Panc1 (cell line): ENCODE measurements around the gene EIF6. TPM values are rescaled to one million over a fixed set of nuclear protein-coding genes. Genes with fewer than 3 reads are reported as not detected.

ENCODE experiments used
- ATAC-seq: fragments of 200-7000 bp; cut with Tn5 transposase; 2 replicates; pipeline ENCODE4 v1.9.1; 2020; ENCODE audit warnings: mild to moderate bottlenecking, moderate library complexity
- BruUV-seq: library from RNA; stranded (reverse); fragments of 400-500 nt; replicated peaks from 2 replicates; lab custom pipeline; 2021; lab: Mats Ljungman, UMichigan
- CTCF ChIA-PET: fragments of 300-600 bp; sonication (Branson Sonifier 250); formaldehyde crosslinking; loops from one replicate; lab custom pipeline; 2022; ENCODE audit warnings: antibody characterized with exemption; lab: Charles Lee
- POLR2A ChIA-PET: fragments of 300-600 bp; sonication (Branson Sonifier 250); formaldehyde crosslinking; loops from one replicate; lab custom pipeline; 2022; ENCODE audit warnings: antibody characterized with exemption; lab: Charles Lee
- DNase-seq: peaks from one replicate; pipeline ENCODE4 v3.0.0-alpha.2; 2010; ENCODE audit warnings: low read depth, low spot score
- H3K27ac ChIP-seq: 2 replicates; pipeline ENCODE4 v1.5.1; 2011; ENCODE audit warnings: mild to moderate bottlenecking, low read length, inconsistent platforms
- H3K27me3 ChIP-seq: fragments of 200-500 bp; sonication (Bioruptor generic); 2 replicates; pipeline ENCODE4 v1.6.0; 2014; ENCODE audit warnings: low read length, inconsistent platforms; ENCODE audit not compliant: control insufficient read depth, insufficient read depth
- H3K36me3 ChIP-seq: fragments of 200-500 bp; sonication (Bioruptor generic); 2 replicates; pipeline ENCODE4 v1.5.1; 2014; ENCODE audit warnings: inconsistent platforms, mild to moderate bottlenecking, low read length, moderate library complexity; ENCODE audit not compliant: control insufficient read depth, insufficient read depth
- H3K4me1 ChIP-seq: 2 replicates; pipeline ENCODE4 v1.5.1; 2011; ENCODE audit warnings: inconsistent platforms, mild to moderate bottlenecking, low read length, moderate library complexity; ENCODE audit not compliant: control insufficient read depth, insufficient read depth
- H3K4me3 ChIP-seq, 2 experiments: 2 replicates each; pipeline ENCODE4 v1.5.1; 2011 to 2012; ENCODE audit warnings: low read depth in 2 of 2, low read length in 2 of 2, mild to moderate bottlenecking in 2 of 2, inconsistent platforms in 1 of 2, moderate library complexity in 1 of 2
- H3K9me3 ChIP-seq: fragments of 200-500 bp; sonication (Bioruptor generic); 2 replicates; pipeline ENCODE4 v1.5.1; 2014; ENCODE audit warnings: low read depth, mild to moderate bottlenecking, inconsistent platforms, low read length, moderate library complexity; ENCODE audit not compliant: control insufficient read depth, insufficient read depth
- POLR2AphosphoS5 ChIP-seq: IDR thresholded peaks from 2 replicates; pipeline ENCODE4 v1.6.1; 2012; ENCODE audit warnings: mild to moderate bottlenecking, low read depth, low read length, moderate library complexity
- SIN3A ChIP-seq: IDR thresholded peaks from 2 replicates; pipeline ENCODE4 v1.6.1; 2012; ENCODE audit warnings: low read depth, mild to moderate bottlenecking, low read length, moderate library complexity, borderline replicate concordance; ENCODE audit not compliant: insufficient read depth
- TCF7L2 ChIP-seq: IDR thresholded peaks from 2 replicates; pipeline ENCODE4 v1.6.1; 2011; ENCODE audit warnings: mild to moderate bottlenecking, low read depth, low read length, inconsistent platforms
- in situ Hi-C: cut with HindIII; loops from 2 replicates; pipeline ENCODE4 v1.10.0; 2016; ENCODE audit warnings: low sequenced_read_pairs, low pct_unique_long_range_greater_than_20kb
- intact Hi-C: fragments of 100-400 bp; cut with micrococcal nuclease; formaldehyde crosslinking; loops from one replicate; pipeline ENCODE4 v1.10.0; 2022; ENCODE audit not compliant: unreplicated experiment
- total RNA-seq: library from RNA; stranded (reverse); gene quantifications from one replicate; pipeline ENCODE4 v1.2.1, GENCODE V29; 2021; ENCODE audit not compliant: unreplicated experiment
- TF ChIP-seq, protein P1 (sequence below): fragments of 450-650 bp; IDR thresholded peaks from 2 replicates; pipeline ENCODE4 v1.5.1; 2017; ENCODE audit warnings: mild to moderate bottlenecking
- TF ChIP-seq, protein P2 (sequence below), 2 experiments: IDR thresholded peaks; 2 replicates each; pipeline ENCODE4 v1.6.1; 2011 to 2012; ENCODE audit warnings: low read depth in 2 of 2, control low read depth in 1 of 2, low read length in 1 of 2, mild to moderate bottlenecking in 1 of 2, moderate library complexity in 1 of 2; ENCODE audit not compliant: insufficient read depth in 1 of 2

The EIF6 gene
- total RNA-seq, 1 experiment from 2014 or later = 258 TPM

DNA sequence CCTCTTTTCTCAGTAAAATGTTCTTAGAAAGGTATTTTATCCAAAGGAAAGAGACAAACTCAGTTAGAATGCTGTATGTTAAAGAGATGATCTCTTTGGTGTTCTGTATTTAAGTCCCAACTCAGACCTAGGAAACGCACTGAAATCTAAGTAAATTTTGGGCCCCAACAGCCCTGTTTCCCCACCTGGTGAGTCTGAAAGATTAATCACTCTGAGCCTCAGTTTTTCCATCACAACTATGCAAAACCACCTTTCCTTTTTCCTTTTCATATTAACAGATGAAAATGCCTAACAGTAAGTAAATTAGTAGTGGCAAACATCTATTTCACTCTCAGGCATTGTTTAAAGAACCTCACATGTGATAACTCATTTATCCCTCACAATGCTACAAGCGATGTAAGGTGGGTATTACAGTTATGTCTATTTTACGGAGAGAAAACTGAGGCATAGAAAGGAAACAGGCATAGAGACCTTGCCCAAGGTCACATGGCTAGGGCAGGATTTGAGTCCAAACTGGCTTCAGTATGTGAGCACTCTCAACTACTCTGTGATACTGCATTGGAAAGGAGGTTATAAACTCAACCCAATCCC lies 43.6 kb upstream of the EIF6 start:
- POLR2A ChIA-PET = no interaction called here
- no peak for ATAC-seq
- H3K36me3 ChIP-seq = no peaks in the 10 kb centered on the region
- in situ Hi-C loops = no loop called here
- H3K4me1 ChIP-seq = peaks cover 34% of the 10 kb centered on the region
- no peak for DNase-seq
- no peak overlapping the region for H3K4me3 ChIP-seq
- intact Hi-C loops = no loop called here
- H3K27ac ChIP-seq = peak overlapping the region; percentile 58
- BruUV-seq = no TSS peak
- no peak for TF ChIP-seq TCF7L2
- no peak for TF ChIP-seq SIN3A
- TF ChIP-seq, protein P1, sequence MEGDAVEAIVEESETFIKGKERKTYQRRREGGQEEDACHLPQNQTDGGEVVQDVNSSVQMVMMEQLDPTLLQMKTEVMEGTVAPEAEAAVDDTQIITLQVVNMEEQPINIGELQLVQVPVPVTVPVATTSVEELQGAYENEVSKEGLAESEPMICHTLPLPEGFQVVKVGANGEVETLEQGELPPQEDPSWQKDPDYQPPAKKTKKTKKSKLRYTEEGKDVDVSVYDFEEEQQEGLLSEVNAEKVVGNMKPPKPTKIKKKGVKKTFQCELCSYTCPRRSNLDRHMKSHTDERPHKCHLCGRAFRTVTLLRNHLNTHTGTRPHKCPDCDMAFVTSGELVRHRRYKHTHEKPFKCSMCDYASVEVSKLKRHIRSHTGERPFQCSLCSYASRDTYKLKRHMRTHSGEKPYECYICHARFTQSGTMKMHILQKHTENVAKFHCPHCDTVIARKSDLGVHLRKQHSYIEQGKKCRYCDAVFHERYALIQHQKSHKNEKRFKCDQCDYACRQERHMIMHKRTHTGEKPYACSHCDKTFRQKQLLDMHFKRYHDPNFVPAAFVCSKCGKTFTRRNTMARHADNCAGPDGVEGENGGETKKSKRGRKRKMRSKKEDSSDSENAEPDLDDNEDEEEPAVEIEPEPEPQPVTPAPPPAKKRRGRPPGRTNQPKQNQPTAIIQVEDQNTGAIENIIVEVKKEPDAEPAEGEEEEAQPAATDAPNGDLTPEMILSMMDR = no peak
- TF ChIP-seq, protein P2, sequence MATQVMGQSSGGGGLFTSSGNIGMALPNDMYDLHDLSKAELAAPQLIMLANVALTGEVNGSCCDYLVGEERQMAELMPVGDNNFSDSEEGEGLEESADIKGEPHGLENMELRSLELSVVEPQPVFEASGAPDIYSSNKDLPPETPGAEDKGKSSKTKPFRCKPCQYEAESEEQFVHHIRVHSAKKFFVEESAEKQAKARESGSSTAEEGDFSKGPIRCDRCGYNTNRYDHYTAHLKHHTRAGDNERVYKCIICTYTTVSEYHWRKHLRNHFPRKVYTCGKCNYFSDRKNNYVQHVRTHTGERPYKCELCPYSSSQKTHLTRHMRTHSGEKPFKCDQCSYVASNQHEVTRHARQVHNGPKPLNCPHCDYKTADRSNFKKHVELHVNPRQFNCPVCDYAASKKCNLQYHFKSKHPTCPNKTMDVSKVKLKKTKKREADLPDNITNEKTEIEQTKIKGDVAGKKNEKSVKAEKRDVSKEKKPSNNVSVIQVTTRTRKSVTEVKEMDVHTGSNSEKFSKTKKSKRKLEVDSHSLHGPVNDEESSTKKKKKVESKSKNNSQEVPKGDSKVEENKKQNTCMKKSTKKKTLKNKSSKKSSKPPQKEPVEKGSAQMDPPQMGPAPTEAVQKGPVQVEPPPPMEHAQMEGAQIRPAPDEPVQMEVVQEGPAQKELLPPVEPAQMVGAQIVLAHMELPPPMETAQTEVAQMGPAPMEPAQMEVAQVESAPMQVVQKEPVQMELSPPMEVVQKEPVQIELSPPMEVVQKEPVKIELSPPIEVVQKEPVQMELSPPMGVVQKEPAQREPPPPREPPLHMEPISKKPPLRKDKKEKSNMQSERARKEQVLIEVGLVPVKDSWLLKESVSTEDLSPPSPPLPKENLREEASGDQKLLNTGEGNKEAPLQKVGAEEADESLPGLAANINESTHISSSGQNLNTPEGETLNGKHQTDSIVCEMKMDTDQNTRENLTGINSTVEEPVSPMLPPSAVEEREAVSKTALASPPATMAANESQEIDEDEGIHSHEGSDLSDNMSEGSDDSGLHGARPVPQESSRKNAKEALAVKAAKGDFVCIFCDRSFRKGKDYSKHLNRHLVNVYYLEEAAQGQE (IDR thresholded peaks at IDR 0.05; ENCODE audit: insufficient read depth in 1 of 2, low read depth in 2 of 2, low read length in 1 of 2) = no peak
- TF ChIP-seq POLR2AphosphoS5 = no peak
- H3K9me3 ChIP-seq = no peaks in the 10 kb centered on the region
- CTCF ChIA-PET = no interaction called here
- H3K27me3 ChIP-seq = no peaks in the 10 kb centered on the region

DNA sequence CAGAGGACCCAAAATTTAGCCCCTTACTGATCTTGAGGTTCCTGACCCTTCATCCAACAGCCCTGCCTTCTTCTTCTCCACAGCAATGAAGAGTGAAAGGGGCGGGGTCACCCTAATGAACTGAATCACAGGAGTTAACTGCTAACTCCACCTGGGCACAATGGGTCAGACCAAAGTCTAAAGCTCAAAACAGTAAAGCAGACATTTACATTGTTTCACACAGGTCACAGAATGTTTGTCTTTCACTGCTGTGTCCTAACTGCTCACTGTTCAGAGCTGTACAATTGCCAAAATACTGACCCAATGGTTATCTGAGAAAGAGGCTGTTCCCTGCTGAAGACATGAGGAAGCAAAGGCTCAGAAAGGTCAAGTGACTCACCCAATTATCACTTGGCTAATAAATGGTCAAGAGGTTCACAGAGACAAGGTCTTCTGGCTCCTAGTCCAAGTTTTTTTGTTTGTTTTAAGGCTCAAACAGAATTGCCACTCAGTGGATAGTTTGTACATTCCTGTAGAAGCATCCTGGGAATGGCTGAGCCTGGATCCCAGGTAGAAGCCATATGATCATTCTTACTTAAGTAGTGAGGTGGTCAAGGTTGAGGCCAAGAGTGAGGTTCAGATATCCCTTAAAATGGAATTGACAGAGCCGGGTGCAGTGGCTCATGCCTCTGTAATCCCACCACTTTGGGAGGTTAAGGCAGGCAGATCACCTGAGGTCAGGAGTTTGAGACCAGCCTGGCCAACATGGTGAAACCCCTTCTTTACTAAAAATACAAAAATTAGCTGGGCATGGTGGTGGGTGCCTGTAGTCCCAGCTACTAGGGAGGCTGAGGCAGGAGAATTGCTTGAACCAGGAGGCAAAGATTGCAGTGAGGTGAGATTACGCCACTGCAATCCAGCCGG lies 42.8 kb upstream of the EIF6 start:
- TF ChIP-seq, protein P2 (IDR thresholded peaks at IDR 0.05; ENCODE audit: insufficient read depth in 1 of 2, low read depth in 2 of 2, low read length in 1 of 2) = no peak
- TF ChIP-seq POLR2AphosphoS5 = no peak
- no peak for TF ChIP-seq SIN3A
- TF ChIP-seq, protein P1 = no peak
- TF ChIP-seq TCF7L2 = no peak
- ChIA-PET POLR2A (no interaction called here), CTCF (interaction anchor here (0.7 kb wide), 1 partner anchor 22 kb away, joined by 7 read pairs; no protein-coding TSS in a partner anchor)
- no peaks in the 10 kb centered on the region for H3K36me3 ChIP-seq
- H3K4me1 ChIP-seq = peaks cover 34% of the 10 kb centered on the region
- H3K27ac ChIP-seq = peak overlapping the region; percentile 58
- intact Hi-C loops = no loop called here
- no peak overlapping the region for H3K4me3 ChIP-seq
- H3K27me3 ChIP-seq = no peaks in the 10 kb centered on the region
- H3K9me3 ChIP-seq = no peaks in the 10 kb centered on the region
- no TSS peak for BruUV-seq
- in situ Hi-C loops = no loop called here
- ATAC-seq (peak; percentile 75), DNase-seq (no peak)
